VCaP (cell line): ENCODE measurements around the gene MGLL.
A peak's percentile ranks its signal among the peaks of the same experiment; 100 is the strongest.

Experiments
- H3K27ac ChIP-seq: fragments of 450-650 bp; 2 replicates; pipeline ENCODE4 v1.5.1; 2017
- CTCF ChIP-seq: fragments of 450-650 bp; conservative IDR thresholded peaks from 2 replicates; pipeline ENCODE4 v1.5.1; 2017; ENCODE audit warnings: mild to moderate bottlenecking, moderate library complexity

The MGLL gene

GRCh38 chr3:127776347-127776746 lies 46.0 kb downstream of the MGLL start:
- TF ChIP-seq CTCF = no peak
- peak overlapping the region; percentile 42 for H3K27ac ChIP-seq

GRCh38 chr3:127775398-127776109 lies 46.8 kb downstream of the MGLL start:
- TF ChIP-seq CTCF = no peak
- peak overlapping the region; percentile 42 for H3K27ac ChIP-seq

DNA sequence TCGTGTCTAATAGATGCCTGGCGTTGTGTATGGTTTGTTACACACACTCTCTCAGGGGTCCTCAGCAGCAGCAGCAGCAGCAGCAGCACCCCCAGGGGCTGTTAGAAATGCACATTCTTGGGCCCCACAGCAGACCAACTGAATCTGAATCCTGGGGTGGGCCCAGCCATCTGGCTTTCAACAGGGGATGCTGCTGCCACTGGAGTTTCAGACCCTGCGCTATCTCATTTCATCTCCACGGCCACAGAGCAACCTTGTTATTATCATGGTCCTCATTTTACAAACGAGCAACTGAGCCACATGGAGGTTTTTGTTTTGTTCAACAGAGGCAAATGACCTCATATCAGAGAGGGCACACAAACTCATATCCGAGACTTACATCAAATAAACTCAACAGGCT lies 47.7 kb downstream of the MGLL start:
- H3K27ac ChIP-seq = no peak overlapping the region

GRCh38 chr3:127773752-127774395 lies 48.4 kb downstream of the MGLL start:
- no peak overlapping the region for H3K27ac ChIP-seq
- TF ChIP-seq CTCF = no peak

More for the DNA sequence above, 47.7 kb downstream of the MGLL start:
- no peak for TF ChIP-seq CTCF

DNA sequence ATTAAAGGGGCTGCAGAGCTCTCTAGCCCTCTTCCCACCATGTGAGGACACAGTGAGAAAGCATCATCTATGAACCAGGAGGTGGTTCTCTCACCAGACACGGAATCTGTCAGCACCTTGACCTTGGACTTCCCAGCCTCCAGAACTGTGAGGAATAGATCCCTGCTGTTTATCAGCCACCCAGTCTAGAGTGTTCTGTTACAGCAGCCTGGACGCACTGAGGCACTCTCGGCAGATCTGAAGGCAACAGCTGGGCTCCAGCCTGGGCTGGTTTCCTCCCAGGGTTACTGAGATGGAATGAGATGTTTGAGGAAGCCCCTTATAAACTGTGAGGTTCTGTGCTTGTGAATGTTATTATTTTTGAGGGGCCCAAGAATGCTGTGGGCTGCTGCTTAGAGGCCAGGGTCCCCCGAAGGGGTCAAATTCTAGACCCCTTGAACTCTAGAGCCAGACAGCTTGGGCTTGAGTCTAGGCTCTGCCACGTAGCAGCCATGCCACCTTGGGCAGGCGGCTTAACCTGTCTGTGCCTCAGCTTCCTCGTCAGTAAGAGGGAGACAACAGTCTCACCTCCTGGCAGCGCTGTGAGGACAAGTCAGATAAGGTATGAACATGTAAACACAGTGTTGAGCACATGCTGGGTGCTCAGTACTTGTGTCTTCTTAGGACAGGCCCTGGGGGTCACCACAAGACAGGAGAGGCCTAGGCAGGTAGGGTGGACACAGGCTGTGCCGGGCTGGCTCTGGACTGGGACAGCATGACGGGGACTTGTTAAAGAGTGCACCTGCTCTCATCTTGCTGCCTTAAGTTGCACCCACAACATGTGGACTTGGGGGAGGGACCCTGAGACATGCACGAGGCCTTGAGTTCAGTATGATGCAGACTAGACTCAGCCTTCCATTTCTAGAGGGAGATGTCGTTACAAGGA lies 49.2 kb downstream of the MGLL start:
- H3K27ac ChIP-seq = no peak overlapping the region
- TF ChIP-seq CTCF = no peak

- no peak for TF ChIP-seq CTCF
- no peak overlapping the region for H3K27ac ChIP-seq
Observed at GRCh38 chr3:127772273-127772672, 50.0 kb downstream of the MGLL start.

DNA sequence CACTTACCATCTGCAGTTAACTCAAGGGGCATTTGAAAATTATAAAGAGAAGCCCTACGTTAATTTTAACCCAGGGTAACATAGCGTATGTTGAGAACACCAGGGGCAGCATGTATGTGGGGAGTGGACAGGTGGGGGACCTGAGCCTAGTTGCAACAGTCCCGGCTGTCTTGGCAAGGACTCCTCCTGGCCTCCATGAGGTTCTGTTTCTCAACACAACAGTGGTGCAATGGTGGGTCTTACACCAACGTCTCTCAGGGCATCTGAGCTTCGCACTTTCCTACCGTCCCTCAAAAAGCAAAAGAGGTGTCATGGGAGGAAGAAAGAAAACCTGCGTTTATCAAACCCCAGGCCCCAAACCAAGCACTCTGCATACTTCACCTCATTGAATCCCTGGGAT lies 50.6 kb downstream of the MGLL start:
- TF ChIP-seq CTCF = no peak
- no peak overlapping the region for H3K27ac ChIP-seq
